ENCODE data around the gene DRC3.

GRCh38 chr17:18016426-18016825, 43.8 kb downstream of the DRC3 start:
- no peak for TF ChIP-seq MAX (IDR thresholded peaks at IDR 0.05; ENCODE audit: low read depth, low read length)
- TF ChIP-seq CREB1 (IDR thresholded peaks at IDR 0.05; ENCODE audit: low read depth) = no peak
- no peak for TF ChIP-seq CTCF (IDR thresholded peaks at IDR 0.05 in 2 of 3, conservative IDR thresholded peaks at IDR 0.05 in 1 of 3; ENCODE audit: control insufficient read depth in 2 of 3, extremely low read depth in 1 of 3, insufficient read depth in 1 of 3, low read depth in 3 of 3, low read length in 3 of 3)
- TF ChIP-seq CREM (IDR thresholded peaks at IDR 0.05; ENCODE audit: low read depth) = no peak
- TF ChIP-seq TCF7 (IDR thresholded peaks at IDR 0.05; ENCODE audit: borderline replicate concordance) = no peak
- no peak for TF ChIP-seq MYC (IDR thresholded peaks at IDR 0.05; ENCODE audit: insufficient read depth, insufficient read length, insufficient replicate concordance, low read length, severe bottlenecking)
- TF ChIP-seq SMC3 (IDR thresholded peaks at IDR 0.05; ENCODE audit: borderline replicate concordance, low read length) = no peak
- no peak for TF ChIP-seq USF2 (IDR thresholded peaks at IDR 0.05; ENCODE audit: borderline replicate concordance, low read depth, low read length)
- no peak for TF ChIP-seq SIX5 (IDR thresholded peaks at IDR 0.05; ENCODE audit: low read depth, low read length, severe bottlenecking)
- TF ChIP-seq MXI1 (IDR thresholded peaks at IDR 0.05; ENCODE audit: low read depth, low read length) = no peak
